Dendritic cell treated with granulocyte-macrophage colony-stimulating factor and Interleukin-4, amounts not matched to agents 40 ng/mL and 50 ng/mL, for 4 days (primary cell): Measurements from ENCODE around the gene PDZD2.

Experiments used
- H3K27ac Mint-ChIP-seq: one replicate; pipeline ENCODE4 v1.8.0; 2022; ENCODE audit warnings: mild to moderate bottlenecking, mixed read lengths
- H3K27me3 Mint-ChIP-seq: one replicate; pipeline ENCODE4 v1.8.0; 2022; ENCODE audit warnings: mild to moderate bottlenecking, mixed read lengths
- H3K36me3 Mint-ChIP-seq: one replicate; pipeline ENCODE4 v1.8.0; 2022; ENCODE audit warnings: low read depth, mixed read lengths
- H3K4me1 Mint-ChIP-seq: one replicate; pipeline ENCODE4 v1.8.0; 2022; ENCODE audit warnings: low read depth, mixed read lengths
- H3K4me3 Mint-ChIP-seq: one replicate; pipeline ENCODE4 v1.8.0; 2022; ENCODE audit warnings: mild to moderate bottlenecking, moderate library complexity, mixed read lengths
- H3K9me3 Mint-ChIP-seq: one replicate; pipeline ENCODE4 v1.8.0; 2022; ENCODE audit warnings: mixed read lengths
- intact Hi-C: fragments of 100-400 bp; cut with micrococcal nuclease; formaldehyde crosslinking; loops from one replicate; pipeline ENCODE4 v1.15.0; 2022

The PDZD2 gene

GRCh38 chr5:31648326-31648725, 9.4 kb downstream of the PDZD2 start:
- Mint-ChIP-seq H3K27me3 (peaks cover 4% of the 10 kb centered on the region), H3K36me3 (no peaks in the 10 kb centered on the region), H3K4me1 (no peaks in the 10 kb centered on the region), H3K27ac (no peak overlapping the region), H3K9me3 (no peaks in the 10 kb centered on the region), H3K4me3 (no peak overlapping the region)
- intact Hi-C loops, result no loop called here

GRCh38 chr5:31651241-31651640, 12.3 kb downstream of the PDZD2 start:
- Mint-ChIP-seq H3K4me1 (no peaks in the 10 kb centered on the region), H3K36me3 (no peaks in the 10 kb centered on the region), H3K9me3 (no peaks in the 10 kb centered on the region), H3K27ac (no peak overlapping the region), H3K27me3 (peaks cover 3% of the 10 kb centered on the region), H3K4me3 (no peak overlapping the region)
- intact Hi-C loops, result no loop called here

GRCh38 chr5:31655491-31655890, 16.6 kb downstream of the PDZD2 start:
- Mint-ChIP-seq H3K4me1 (no peaks in the 10 kb centered on the region), H3K36me3 (no peaks in the 10 kb centered on the region), H3K9me3 (no peaks in the 10 kb centered on the region), H3K27ac (no peak overlapping the region), H3K27me3 (no peaks in the 10 kb centered on the region), H3K4me3 (no peak overlapping the region)
- intact Hi-C loops, result no loop called here

GRCh38 chr5:31656806-31657205, 17.9 kb downstream of the PDZD2 start:
- intact Hi-C loops, result no loop called here
- H3K27me3 Mint-ChIP-seq, result no peaks in the 10 kb centered on the region
- no peaks in the 10 kb centered on the region for H3K4me1 Mint-ChIP-seq
- no peak overlapping the region for H3K4me3 Mint-ChIP-seq
- H3K9me3 Mint-ChIP-seq, result no peaks in the 10 kb centered on the region
- H3K27ac Mint-ChIP-seq, result no peak overlapping the region
- no peaks in the 10 kb centered on the region for H3K36me3 Mint-ChIP-seq

- no peak overlapping the region for H3K4me3 Mint-ChIP-seq
- H3K9me3 Mint-ChIP-seq, result no peaks in the 10 kb centered on the region
- H3K4me1 Mint-ChIP-seq, result no peaks in the 10 kb centered on the region
- intact Hi-C loops, result no loop called here
- H3K27me3 Mint-ChIP-seq, result no peaks in the 10 kb centered on the region
- no peak overlapping the region for H3K27ac Mint-ChIP-seq
- no peaks in the 10 kb centered on the region for H3K36me3 Mint-ChIP-seq
Observed at GRCh38 chr5:31657315-31657979, 18.5 kb downstream of the PDZD2 start.

GRCh38 chr5:31661257-31661656, 22.3 kb downstream of the PDZD2 start:
- H3K27ac Mint-ChIP-seq, result no peak overlapping the region
- no peak overlapping the region for H3K4me3 Mint-ChIP-seq
- H3K9me3 Mint-ChIP-seq, result no peaks in the 10 kb centered on the region
- H3K27me3 Mint-ChIP-seq, result no peaks in the 10 kb centered on the region
- intact Hi-C loops, result no loop called here
- no peaks in the 10 kb centered on the region for H3K36me3 Mint-ChIP-seq
- H3K4me1 Mint-ChIP-seq, result no peaks in the 10 kb centered on the region

GRCh38 chr5:31663519-31663918, 24.6 kb downstream of the PDZD2 start:
- Mint-ChIP-seq H3K4me1 (no peaks in the 10 kb centered on the region), H3K27ac (no peak overlapping the region), H3K36me3 (no peaks in the 10 kb centered on the region), H3K4me3 (no peak overlapping the region), H3K9me3 (no peaks in the 10 kb centered on the region), H3K27me3 (no peaks in the 10 kb centered on the region)
- intact Hi-C loops, result no loop called here

- H3K9me3 Mint-ChIP-seq, result no peaks in the 10 kb centered on the region
- H3K4me3 Mint-ChIP-seq, result no peak overlapping the region
- intact Hi-C loops, result no loop called here
Observed at GRCh38 chr5:31664566-31664965, 25.6 kb downstream of the PDZD2 start.

GRCh38 chr5:31671339-31671741, 32.4 kb downstream of the PDZD2 start:
- Mint-ChIP-seq H3K4me1 (no peaks in the 10 kb centered on the region), H3K36me3 (no peaks in the 10 kb centered on the region), H3K4me3 (no peak overlapping the region), H3K27me3 (no peaks in the 10 kb centered on the region), H3K27ac (no peak overlapping the region), H3K9me3 (no peaks in the 10 kb centered on the region)
- intact Hi-C loops, result no loop called here

More at GRCh38 chr5:31664566-31664965, 25.6 kb downstream of the PDZD2 start:
- Mint-ChIP-seq H3K27ac (no peak overlapping the region), H3K4me1 (no peaks in the 10 kb centered on the region), H3K27me3 (no peaks in the 10 kb centered on the region), H3K36me3 (no peaks in the 10 kb centered on the region)

GRCh38 chr5:31674371-31674951, 35.5 kb downstream of the PDZD2 start:
- H3K9me3 Mint-ChIP-seq, result no peaks in the 10 kb centered on the region
- H3K27ac Mint-ChIP-seq, result no peak overlapping the region
- H3K4me3 Mint-ChIP-seq, result no peak overlapping the region
- H3K27me3 Mint-ChIP-seq, result no peaks in the 10 kb centered on the region
- intact Hi-C loops, result no loop called here
- no peaks in the 10 kb centered on the region for H3K36me3 Mint-ChIP-seq
- no peaks in the 10 kb centered on the region for H3K4me1 Mint-ChIP-seq

- Mint-ChIP-seq H3K27me3 (no peaks in the 10 kb centered on the region), H3K27ac (no peak overlapping the region), H3K4me1 (no peaks in the 10 kb centered on the region), H3K36me3 (no peaks in the 10 kb centered on the region), H3K9me3 (no peaks in the 10 kb centered on the region), H3K4me3 (no peak overlapping the region)
- intact Hi-C loops, result no loop called here
Observed at GRCh38 chr5:31675472-31675871, 36.5 kb downstream of the PDZD2 start.

GRCh38 chr5:31678180-31678579, 39.2 kb downstream of the PDZD2 start:
- no peaks in the 10 kb centered on the region for H3K36me3 Mint-ChIP-seq

GRCh38 chr5:31680528-31680927, 41.6 kb downstream of the PDZD2 start:
- Mint-ChIP-seq H3K4me1 (no peaks in the 10 kb centered on the region), H3K9me3 (no peaks in the 10 kb centered on the region), H3K4me3 (no peak overlapping the region)

More at GRCh38 chr5:31678180-31678579, 39.2 kb downstream of the PDZD2 start:
- Mint-ChIP-seq H3K4me3 (no peak overlapping the region), H3K4me1 (no peaks in the 10 kb centered on the region), H3K27ac (no peak overlapping the region), H3K9me3 (no peaks in the 10 kb centered on the region), H3K27me3 (peaks cover 1% of the 10 kb centered on the region)
- intact Hi-C loops, result no loop called here

GRCh38 chr5:31682025-31682424, 43.1 kb downstream of the PDZD2 start:
- Mint-ChIP-seq H3K4me1 (no peaks in the 10 kb centered on the region), H3K4me3 (no peak overlapping the region), H3K27me3 (peaks cover 1% of the 10 kb centered on the region), H3K27ac (no peak overlapping the region), H3K9me3 (no peaks in the 10 kb centered on the region), H3K36me3 (no peaks in the 10 kb centered on the region)
- intact Hi-C loops, result no loop called here

More at GRCh38 chr5:31680528-31680927, 41.6 kb downstream of the PDZD2 start:
- Mint-ChIP-seq H3K27ac (no peak overlapping the region), H3K27me3 (peaks cover 1% of the 10 kb centered on the region), H3K36me3 (no peaks in the 10 kb centered on the region)
- intact Hi-C loops, result no loop called here

- no peaks in the 10 kb centered on the region for H3K4me1 Mint-ChIP-seq
- no peak overlapping the region for H3K4me3 Mint-ChIP-seq
- intact Hi-C loops, result no loop called here
- no peaks in the 10 kb centered on the region for H3K9me3 Mint-ChIP-seq
- no peak overlapping the region for H3K27ac Mint-ChIP-seq
- H3K36me3 Mint-ChIP-seq, result no peaks in the 10 kb centered on the region
- peaks cover 1% of the 10 kb centered on the region for H3K27me3 Mint-ChIP-seq
Observed at GRCh38 chr5:31682851-31683250, 43.9 kb downstream of the PDZD2 start.
